Measurements from ENCODE around the gene APPL1.

APPL1 gene

DNA sequence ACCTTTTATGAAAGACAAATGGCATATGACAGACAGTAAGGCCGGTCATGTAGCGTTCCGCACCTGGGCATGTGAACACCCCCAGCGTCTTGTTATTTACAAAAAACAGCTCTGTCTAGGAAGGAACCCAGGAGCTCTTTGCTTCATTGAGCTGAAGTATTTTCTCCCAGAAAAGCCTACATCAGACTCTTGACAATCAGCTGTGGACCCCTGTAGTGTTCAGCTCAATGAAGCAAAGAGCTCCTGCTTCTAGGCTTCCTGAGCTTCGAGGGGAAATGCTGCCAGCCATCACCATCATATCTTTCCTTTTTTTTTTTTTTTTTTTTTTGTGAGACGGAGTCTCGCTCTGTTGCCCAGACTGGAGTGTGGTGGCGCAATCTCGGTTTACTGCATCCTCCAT, 60.9 kb downstream of the APPL1 start:
- TF ChIP-seq GATA3 (IDR thresholded peaks at IDR 0.05; ENCODE audit: low read depth, low read length): no peak
- no peak for TF ChIP-seq GATA2 (IDR thresholded peaks at IDR 0.05; ENCODE audit: low read depth, low read length)

DNA sequence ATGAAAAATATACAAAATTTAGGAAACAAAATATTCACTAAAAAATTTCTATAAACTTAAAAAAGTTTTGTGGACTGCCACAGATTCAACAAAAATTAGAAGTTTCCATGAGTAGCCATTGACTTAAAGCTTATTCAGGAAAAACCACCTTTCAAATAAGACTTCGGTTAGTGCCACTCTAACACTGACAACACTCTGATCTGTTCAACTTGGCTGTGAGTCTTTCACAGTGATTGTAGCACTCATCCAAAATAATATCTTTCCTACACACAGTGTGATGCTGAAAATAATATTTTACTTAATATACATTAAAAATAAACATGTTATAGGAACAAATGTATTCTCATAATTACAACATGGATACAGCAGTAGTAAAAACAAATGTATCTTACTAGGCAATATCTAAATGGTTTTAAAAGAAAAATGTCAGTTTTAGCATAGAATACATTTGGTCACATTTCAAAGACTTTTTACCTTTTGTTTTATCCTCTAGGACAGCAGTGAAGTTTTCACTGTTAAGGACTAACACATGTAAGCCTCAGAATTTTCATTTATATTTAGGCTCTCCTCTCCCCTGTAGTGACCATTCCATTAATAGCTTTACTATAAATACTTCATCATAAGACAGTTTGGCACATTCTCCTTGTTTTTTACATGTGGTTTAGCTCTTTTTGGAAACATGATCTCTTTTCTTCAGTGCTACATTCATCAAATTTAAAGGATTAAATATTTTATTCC, 64.8 kb downstream of the APPL1 start, which contains the start of gene ASB14:
TSS of gene ASB14 (minus strand) at position 527 of the 738 bp plus-strand sequence. CDS start 652 bp downstream, outside the sequence.
- TF ChIP-seq GATA2 (IDR thresholded peaks at IDR 0.05; ENCODE audit: low read depth, low read length): no peak
- TF ChIP-seq GATA3 (IDR thresholded peaks at IDR 0.05; ENCODE audit: low read depth, low read length): no peak

DNA sequence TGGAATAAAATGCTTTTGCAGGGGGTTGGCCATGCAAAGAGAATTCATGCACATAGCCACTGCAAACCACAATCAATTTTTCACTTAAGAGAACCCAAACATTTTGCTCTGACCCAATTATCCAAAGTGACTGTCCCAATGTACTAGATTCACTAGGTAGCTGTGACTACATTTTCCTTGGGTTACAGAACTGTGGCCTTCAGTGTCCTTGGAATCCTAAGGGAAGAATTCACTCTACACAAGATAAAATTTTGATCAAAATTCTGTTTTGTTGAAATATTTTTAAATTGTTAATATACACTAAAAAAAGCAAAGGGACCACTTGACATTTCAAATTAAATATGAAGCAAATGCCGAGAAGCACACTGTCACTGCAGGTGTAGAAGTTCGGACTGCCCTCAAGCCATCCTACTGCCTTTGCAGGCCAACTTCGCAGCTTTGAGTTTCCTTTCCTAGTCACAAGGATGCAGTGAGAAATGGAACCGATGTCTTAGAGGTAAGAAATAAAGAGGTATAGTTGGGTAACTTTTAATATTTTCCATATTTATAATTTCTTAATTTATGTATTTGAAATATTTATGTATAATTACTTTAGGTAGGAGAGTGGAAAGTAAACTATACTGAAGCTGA, 65.5 kb downstream of the APPL1 start:
- TF ChIP-seq GATA2 (IDR thresholded peaks at IDR 0.05; ENCODE audit: low read depth, low read length) (no peak), GATA3 (IDR thresholded peaks at IDR 0.05; ENCODE audit: low read depth, low read length) (no peak)

DNA sequence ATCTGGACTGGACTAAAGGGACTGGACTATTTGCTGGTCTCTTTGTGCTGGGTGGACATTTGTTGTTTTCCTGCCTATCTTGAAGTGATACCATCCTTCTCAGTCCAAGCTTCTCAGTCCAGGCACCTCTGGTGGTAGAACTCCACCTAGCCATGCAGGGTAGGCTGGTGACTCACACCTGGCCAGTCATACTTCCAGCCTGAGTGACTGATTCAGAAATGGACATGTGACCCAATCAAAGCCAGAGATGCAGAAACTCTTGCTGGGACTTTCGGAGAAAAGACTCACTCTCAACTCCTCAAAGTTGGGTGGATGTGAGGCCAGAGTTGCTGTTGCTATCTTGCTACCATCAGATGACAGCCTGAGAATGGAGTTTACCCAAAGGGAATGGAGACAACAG, 70.5 kb downstream of the APPL1 start:
- TF ChIP-seq GATA3 (IDR thresholded peaks at IDR 0.05; ENCODE audit: low read depth, low read length) (no peak), GATA2 (IDR thresholded peaks at IDR 0.05; ENCODE audit: low read depth, low read length) (no peak)

DNA sequence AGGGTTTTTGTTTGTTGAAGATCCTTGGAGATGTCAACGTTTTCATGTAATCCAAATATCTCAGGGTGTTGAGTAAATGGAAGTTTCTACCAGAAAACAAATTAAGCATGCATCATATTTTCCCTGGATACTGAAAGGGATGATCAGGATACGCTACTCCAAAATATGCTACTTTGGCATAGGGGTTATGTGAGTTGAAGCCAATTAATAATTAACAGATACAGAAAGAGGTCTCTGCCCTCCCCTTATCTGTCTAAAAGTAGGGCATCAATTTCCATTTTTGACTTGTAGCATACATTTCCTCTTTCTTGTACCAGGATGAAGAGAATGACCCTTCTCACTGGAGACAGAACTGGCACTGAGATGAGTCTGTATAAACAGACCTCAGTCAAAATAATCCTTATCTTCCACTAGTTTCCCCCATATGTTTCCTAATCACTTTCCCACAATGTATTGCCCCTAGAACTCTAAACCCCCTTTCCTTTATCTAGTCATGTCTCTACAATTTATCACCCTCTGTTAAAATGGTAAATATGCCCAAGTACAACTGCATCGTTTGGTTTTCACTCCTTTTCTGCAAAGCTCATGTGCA, 82.3 kb downstream of the APPL1 start:
- TF ChIP-seq GATA3 (IDR thresholded peaks at IDR 0.05; ENCODE audit: low read depth, low read length): no peak
- no peak for TF ChIP-seq GATA2 (IDR thresholded peaks at IDR 0.05; ENCODE audit: low read depth, low read length)

DNA sequence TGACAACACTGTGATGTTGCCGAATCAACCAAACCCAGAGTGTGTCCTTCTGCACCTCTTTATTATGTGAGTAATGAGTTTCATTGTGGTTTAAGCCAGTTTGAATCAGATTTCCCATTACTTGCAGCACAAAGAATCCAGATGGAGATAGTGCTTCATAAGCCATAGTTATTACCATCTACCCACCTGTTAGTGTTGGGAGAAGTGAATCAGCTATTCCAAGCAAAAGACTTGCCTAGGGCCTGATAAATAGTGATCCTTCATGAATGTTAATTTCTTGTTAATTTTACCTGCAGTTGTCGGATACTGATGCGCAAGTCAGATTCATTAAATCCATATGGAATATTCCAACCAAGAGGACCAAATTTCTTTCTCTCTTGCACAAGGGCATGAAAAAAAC, 86.7 kb downstream of the APPL1 start:
- TF ChIP-seq GATA2 (IDR thresholded peaks at IDR 0.05; ENCODE audit: low read depth, low read length): no peak
- no peak for TF ChIP-seq GATA3 (IDR thresholded peaks at IDR 0.05; ENCODE audit: low read depth, low read length)

Measured in SH-SY5Y (cell line).